ENCODE results near the gene SERP1.

Gene SERP1

GRCh38 chr3:150582620-150583019 lies 36.3 kb upstream of the SERP1 start:
- Histone ChIP-seq H3K27me3 (ENCODE audit: insufficient read depth, low read length, poor library complexity) (no peaks in the 10 kb centered on the region), H3K18ac (ENCODE audit: low read length) (no peak overlapping the region), H3K9ac (ENCODE audit: low read length) (no peak overlapping the region), H2BK120ac (ENCODE audit: low read depth, low read length) (no peak overlapping the region), H2BK15ac (replicated peaks; ENCODE audit: low read depth) (no peak overlapping the region), H3K4me2 (ENCODE audit: low read length) (no peak overlapping the region), H3K79me1 (ENCODE audit: low read length) (no peaks in the 10 kb centered on the region), H3K4ac (ENCODE audit: low read depth, low read length) (no peak overlapping the region), H2BK5ac (ENCODE audit: low read length) (no peak overlapping the region), H3K79me2 (ENCODE audit: control insufficient read depth, insufficient read depth, low read length) (no peaks in the 10 kb centered on the region), H4K8ac (ENCODE audit: low read depth, low read length) (no peak overlapping the region), H3K23ac (ENCODE audit: low read length) (no peak overlapping the region), H3K4me1 (ENCODE audit: control insufficient read depth, low read depth, low read length) (no peaks in the 10 kb centered on the region), H3K56ac (ENCODE audit: low read length) (no peak overlapping the region), H2AK5ac (ENCODE audit: low read length) (no peak overlapping the region), H3K36me3 (ENCODE audit: control insufficient read depth, insufficient read depth, low read length) (peaks cover 4% of the 10 kb centered on the region), H4K5ac (ENCODE audit: low read length) (no peak overlapping the region), H3K4me3 (ENCODE audit: low read length) (no peak overlapping the region), H3K27ac (ENCODE audit: low read depth, low read length) (no peak overlapping the region)
- DNase-seq: no peak
- no CpG with 5 or more reads among the region's 2 CpGs for WGBS (ENCODE audit: extremely low coverage, insufficient coverage, low lambda C conversion rate)

- Histone ChIP-seq H3K4me1 (ENCODE audit: control insufficient read depth, low read depth, low read length) (no peaks in the 10 kb centered on the region), H3K18ac (ENCODE audit: low read length) (no peak overlapping the region), H4K8ac (ENCODE audit: low read depth, low read length) (no peak overlapping the region), H2BK15ac (replicated peaks; ENCODE audit: low read depth) (no peak overlapping the region), H3K79me2 (ENCODE audit: control insufficient read depth, insufficient read depth, low read length) (no peaks in the 10 kb centered on the region), H2AK5ac (ENCODE audit: low read length) (no peak overlapping the region), H3K36me3 (ENCODE audit: control insufficient read depth, insufficient read depth, low read length) (peaks cover 4% of the 10 kb centered on the region), H3K4me2 (ENCODE audit: low read length) (no peak overlapping the region), H2BK120ac (ENCODE audit: low read depth, low read length) (no peak overlapping the region), H2BK5ac (ENCODE audit: low read length) (no peak overlapping the region), H4K5ac (ENCODE audit: low read length) (no peak overlapping the region), H3K23ac (ENCODE audit: low read length) (no peak overlapping the region), H3K9ac (ENCODE audit: low read length) (no peak overlapping the region), H3K79me1 (ENCODE audit: low read length) (no peaks in the 10 kb centered on the region), H3K27me3 (ENCODE audit: insufficient read depth, low read length, poor library complexity) (no peaks in the 10 kb centered on the region), H3K27ac (ENCODE audit: low read depth, low read length) (no peak overlapping the region), H3K56ac (ENCODE audit: low read length) (no peak overlapping the region), H3K4me3 (ENCODE audit: low read length) (no peak overlapping the region), H3K4ac (ENCODE audit: low read depth, low read length) (no peak overlapping the region)
- DNase-seq: no peak
Observed at GRCh38 chr3:150581174-150581573, 34.9 kb upstream of the SERP1 start.

DNA sequence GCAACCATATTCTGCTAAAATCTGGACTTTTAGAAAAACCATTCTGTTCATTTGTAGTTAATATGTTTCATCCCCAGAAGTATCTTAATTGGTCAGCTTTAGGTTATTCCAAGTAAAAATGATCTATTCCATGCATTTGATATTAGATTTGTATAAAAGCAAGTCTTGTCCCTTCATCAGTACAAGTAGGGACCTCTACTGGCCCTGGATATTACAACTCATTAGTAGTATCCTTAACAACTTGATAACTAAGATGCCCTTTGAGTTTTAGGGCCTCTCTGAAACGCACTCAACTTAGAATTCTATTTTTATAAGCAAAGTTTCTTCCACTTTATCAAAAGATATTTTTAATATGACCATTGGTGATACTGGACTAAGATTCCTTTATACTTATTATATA lies 31.6 kb upstream of the SERP1 start:
- Histone ChIP-seq H2BK5ac (ENCODE audit: low read length) (no peak overlapping the region), H3K79me2 (ENCODE audit: control insufficient read depth, insufficient read depth, low read length) (no peaks in the 10 kb centered on the region), H3K9ac (ENCODE audit: low read length) (no peak overlapping the region), H3K79me1 (ENCODE audit: low read length) (no peaks in the 10 kb centered on the region), H4K8ac (ENCODE audit: low read depth, low read length) (no peak overlapping the region), H3K4ac (ENCODE audit: low read depth, low read length) (no peak overlapping the region), H3K56ac (ENCODE audit: low read length) (no peak overlapping the region), H2BK120ac (ENCODE audit: low read depth, low read length) (no peak overlapping the region), H3K4me3 (ENCODE audit: low read length) (no peak overlapping the region), H3K27ac (ENCODE audit: low read depth, low read length) (no peak overlapping the region), H3K4me2 (ENCODE audit: low read length) (no peak overlapping the region), H3K36me3 (ENCODE audit: control insufficient read depth, insufficient read depth, low read length) (peaks cover 2% of the 10 kb centered on the region), H3K18ac (ENCODE audit: low read length) (no peak overlapping the region), H3K23ac (ENCODE audit: low read length) (no peak overlapping the region), H4K5ac (ENCODE audit: low read length) (no peak overlapping the region), H2AK5ac (ENCODE audit: low read length) (no peak overlapping the region), H3K27me3 (ENCODE audit: insufficient read depth, low read length, poor library complexity) (no peaks in the 10 kb centered on the region), H2BK15ac (replicated peaks; ENCODE audit: low read depth) (no peak overlapping the region), H3K4me1 (ENCODE audit: control insufficient read depth, low read depth, low read length) (no peaks in the 10 kb centered on the region)
- DNase-seq: no peak
- WGBS (ENCODE audit: extremely low coverage, insufficient coverage, low lambda C conversion rate): no CpG with 5 or more reads among the region's 1 CpG

- no peak overlapping the region for H3K23ac ChIP-seq (ENCODE audit: low read length)
- DNase-seq: peak; percentile 2
- H3K4me3 ChIP-seq (ENCODE audit: low read length): no peak overlapping the region
- H2BK15ac ChIP-seq (replicated peaks; ENCODE audit: low read depth): no peak overlapping the region
- no peak overlapping the region for H3K4ac ChIP-seq (ENCODE audit: low read depth, low read length)
- H2BK5ac ChIP-seq (ENCODE audit: low read length): no peak overlapping the region
- H2BK120ac ChIP-seq (ENCODE audit: low read depth, low read length): no peak overlapping the region
- H4K8ac ChIP-seq (ENCODE audit: low read depth, low read length): no peak overlapping the region
- H3K79me2 ChIP-seq (ENCODE audit: control insufficient read depth, insufficient read depth, low read length): no peaks in the 10 kb centered on the region
- H3K27ac ChIP-seq (ENCODE audit: low read depth, low read length): no peak overlapping the region
- no peaks in the 10 kb centered on the region for H3K27me3 ChIP-seq (ENCODE audit: insufficient read depth, low read length, poor library complexity)
- H3K4me2 ChIP-seq (ENCODE audit: low read length): no peak overlapping the region
- H2AK5ac ChIP-seq (ENCODE audit: low read length): no peak overlapping the region
- peaks cover 3% of the 10 kb centered on the region for H3K36me3 ChIP-seq (ENCODE audit: control insufficient read depth, insufficient read depth, low read length)
- H3K4me1 ChIP-seq (ENCODE audit: control insufficient read depth, low read depth, low read length): no peaks in the 10 kb centered on the region
- no peaks in the 10 kb centered on the region for H3K79me1 ChIP-seq (ENCODE audit: low read length)
- no peak overlapping the region for H3K18ac ChIP-seq (ENCODE audit: low read length)
- no peak overlapping the region for H4K5ac ChIP-seq (ENCODE audit: low read length)
- no CpG with 5 or more reads among the region's 1 CpG for WGBS (ENCODE audit: extremely low coverage, insufficient coverage, low lambda C conversion rate)
- no peak overlapping the region for H3K9ac ChIP-seq (ENCODE audit: low read length)
- no peak overlapping the region for H3K56ac ChIP-seq (ENCODE audit: low read length)
Observed at GRCh38 chr3:150567328-150567727, 21.0 kb upstream of the SERP1 start.

GRCh38 chr3:150564243-150564642 lies 17.9 kb upstream of the SERP1 start:
- H3K4me2 ChIP-seq (ENCODE audit: low read length): no peak overlapping the region
- H3K36me3 ChIP-seq (ENCODE audit: control insufficient read depth, insufficient read depth, low read length): peaks cover 3% of the 10 kb centered on the region
- no peak overlapping the region for H4K8ac ChIP-seq (ENCODE audit: low read depth, low read length)
- no peak overlapping the region for H3K4me3 ChIP-seq (ENCODE audit: low read length)
- no peak overlapping the region for H3K18ac ChIP-seq (ENCODE audit: low read length)
- no peak overlapping the region for H2BK120ac ChIP-seq (ENCODE audit: low read depth, low read length)
- no peak overlapping the region for H3K9ac ChIP-seq (ENCODE audit: low read length)
- H3K79me1 ChIP-seq (ENCODE audit: low read length): no peaks in the 10 kb centered on the region
- no peak overlapping the region for H2BK15ac ChIP-seq (replicated peaks; ENCODE audit: low read depth)
- no peak overlapping the region for H3K56ac ChIP-seq (ENCODE audit: low read length)
- no CpG with 5 or more reads among the region's 2 CpGs for WGBS (ENCODE audit: extremely low coverage, insufficient coverage, low lambda C conversion rate)
- no peak overlapping the region for H4K5ac ChIP-seq (ENCODE audit: low read length)
- no peak for DNase-seq
- no peak overlapping the region for H2AK5ac ChIP-seq (ENCODE audit: low read length)
- no peak overlapping the region for H3K27ac ChIP-seq (ENCODE audit: low read depth, low read length)
- H3K4ac ChIP-seq (ENCODE audit: low read depth, low read length): no peak overlapping the region
- H2BK5ac ChIP-seq (ENCODE audit: low read length): no peak overlapping the region
- H3K27me3 ChIP-seq (ENCODE audit: insufficient read depth, low read length, poor library complexity): no peaks in the 10 kb centered on the region
- H3K4me1 ChIP-seq (ENCODE audit: control insufficient read depth, low read depth, low read length): no peaks in the 10 kb centered on the region
- no peak overlapping the region for H3K23ac ChIP-seq (ENCODE audit: low read length)
- H3K79me2 ChIP-seq (ENCODE audit: control insufficient read depth, insufficient read depth, low read length): no peaks in the 10 kb centered on the region

- no peaks in the 10 kb centered on the region for H3K4me1 ChIP-seq (ENCODE audit: control insufficient read depth, low read depth, low read length)
- no peak overlapping the region for H3K9ac ChIP-seq (ENCODE audit: low read length)
- no peaks in the 10 kb centered on the region for H3K27me3 ChIP-seq (ENCODE audit: insufficient read depth, low read length, poor library complexity)
- peaks cover 2% of the 10 kb centered on the region for H3K79me1 ChIP-seq (ENCODE audit: low read length)
- no peak overlapping the region for H3K27ac ChIP-seq (ENCODE audit: low read depth, low read length)
- H2BK15ac ChIP-seq (replicated peaks; ENCODE audit: low read depth): no peak overlapping the region
- no peak overlapping the region for H4K5ac ChIP-seq (ENCODE audit: low read length)
- no peak for DNase-seq
- H3K23ac ChIP-seq (ENCODE audit: low read length): no peak overlapping the region
- no peak overlapping the region for H3K4ac ChIP-seq (ENCODE audit: low read depth, low read length)
- no peak overlapping the region for H2AK5ac ChIP-seq (ENCODE audit: low read length)
- H3K18ac ChIP-seq (ENCODE audit: low read length): no peak overlapping the region
- no peak overlapping the region for H2BK120ac ChIP-seq (ENCODE audit: low read depth, low read length)
- peaks cover 6% of the 10 kb centered on the region for H3K79me2 ChIP-seq (ENCODE audit: control insufficient read depth, insufficient read depth, low read length)
- H2BK5ac ChIP-seq (ENCODE audit: low read length): no peak overlapping the region
- H3K4me2 ChIP-seq (ENCODE audit: low read length): no peak overlapping the region
- no CpG with 5 or more reads among the region's 1 CpG for WGBS (ENCODE audit: extremely low coverage, insufficient coverage, low lambda C conversion rate)
- no peak overlapping the region for H4K8ac ChIP-seq (ENCODE audit: low read depth, low read length)
- H3K56ac ChIP-seq (ENCODE audit: low read length): no peak overlapping the region
- H3K36me3 ChIP-seq (ENCODE audit: control insufficient read depth, insufficient read depth, low read length): peaks cover 2% of the 10 kb centered on the region
- no peak overlapping the region for H3K4me3 ChIP-seq (ENCODE audit: low read length)
Observed at GRCh38 chr3:150557725-150558124, 11.4 kb upstream of the SERP1 start.

All from mesendoderm (in vitro differentiated cells).